ENCODE data around the gene MAPKAPK3. TPM values are rescaled to one million over a fixed set of nuclear protein-coding genes. Genes with fewer than 3 reads are reported as not detected.

The MAPKAPK3 gene
- total and polyA plus RNA-seq, 2 of the 8 experiments (the other 6 are each of a cell fraction or from before 2014, with no cell fraction given) = 65.4 to 99.8 TPM

DNA sequence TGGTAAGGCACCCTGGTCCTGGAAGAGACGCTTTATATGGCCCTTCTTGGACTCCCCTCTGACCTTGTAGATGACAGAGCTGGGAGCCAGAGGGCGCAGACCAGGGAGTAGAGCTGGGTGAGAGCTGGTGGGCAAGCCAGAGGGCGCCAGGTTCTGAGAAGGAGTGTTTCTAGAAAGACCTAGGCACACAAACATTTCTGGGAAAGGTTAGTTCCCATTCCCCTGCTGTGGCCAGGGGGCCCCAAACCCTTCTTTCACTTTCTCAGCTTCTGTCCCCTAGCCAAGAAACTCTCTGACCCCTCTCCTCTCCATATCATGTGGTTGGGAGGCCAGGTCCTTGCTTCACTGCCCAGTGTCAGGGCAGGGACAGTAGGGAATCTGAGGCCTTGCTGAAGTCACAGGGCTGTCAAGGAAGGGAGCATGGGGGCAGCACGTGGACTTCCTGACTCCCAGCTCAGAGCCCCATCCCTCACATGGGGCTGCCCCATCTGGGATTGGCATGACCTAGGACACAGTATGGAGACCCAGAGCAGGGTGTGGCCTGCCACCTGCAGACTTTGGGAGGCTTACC lies 44.1 kb upstream of the MAPKAPK3 start:
- H3K9me3 ChIP-seq (ENCODE audit: insufficient read depth in 2 of 2, low read depth in 1 of 2, low read length in 1 of 2) = no peaks in the 10 kb centered on the region
- no peaks in the 10 kb centered on the region for H3K27me3 ChIP-seq (replicated peaks in 1 of 4; ENCODE audit: control insufficient read depth in 3 of 4, extremely low read depth in 1 of 4, insufficient read depth in 3 of 4, low read length in 3 of 4)
- no peak for FAIRE-seq
- peaks cover 0 to 1% (median under 1%) of the 10 kb centered on the region in 4 experiments; a peak in 3 of 7 replicates for H3K4me1 ChIP-seq (replicated peaks in 1 of 4; ENCODE audit: control insufficient read depth in 3 of 4, insufficient read depth in 4 of 4, low read length in 3 of 4)
- H3K36me3 ChIP-seq (ENCODE audit: control insufficient read depth in 2 of 4, insufficient read depth in 4 of 4, low read length in 3 of 4) = no peaks in the 10 kb centered on the region
- ChIA-PET CTCF (ENCODE audit: partially characterized antibody) (interaction anchor here (0.6 to 46.5 kb wide), 14 partner anchors 8 to 817 kb away, joined by 3 to 863 read pairs (median 4); partner anchors contain the start of genes CISH and MAPKAPK3), POLR2A (ENCODE audit: partially characterized antibody) (interaction anchor here (0.8 to 1.8 kb wide), 4 partner anchors 8 to 79 kb away, joined by 3 to 6 read pairs (median 4); partner anchors contain the start of gene CISH)
- no peaks in the 10 kb centered on the region for H3K79me2 ChIP-seq (ENCODE audit: control insufficient read depth in 1 of 2, insufficient read depth in 2 of 2, low read length in 2 of 2)
- no peak overlapping the region for H2BK20ac ChIP-seq (ENCODE audit: low read length)
- no peak overlapping the region for H3K4me2 ChIP-seq (ENCODE audit: insufficient read depth in 1 of 2, low read depth in 2 of 2, low read length in 2 of 2)
- H4K5ac ChIP-seq (ENCODE audit: insufficient read length, low read depth, low read length) = no peak overlapping the region
- H3K9ac ChIP-seq (replicated peaks in 1 of 4; ENCODE audit: extremely low read depth in 1 of 4, low read depth in 3 of 4, low read length in 3 of 4) = no peak overlapping the region
- no peak overlapping the region for H4K8ac ChIP-seq (ENCODE audit: extremely low read depth, insufficient read depth, low read length)
- H3K23me2 ChIP-seq (ENCODE audit: low read depth, low read length) = peaks cover 7% of the 10 kb centered on the region; the same call in 1 of the 2 replicates
- H2BK15ac ChIP-seq (ENCODE audit: low read length) = no peak overlapping the region
- DNase-seq (ENCODE audit: low read depth in 1 of 2, low spot score in 2 of 2) = no peak
- H4K91ac ChIP-seq (replicated peaks; ENCODE audit: insufficient read length, low read length) = no peak overlapping the region
- H3K18ac ChIP-seq (ENCODE audit: extremely low read depth, low read length) = no peak overlapping the region
- H2AFZ ChIP-seq (ENCODE audit: low read length) = no peak overlapping the region
- H3K56ac ChIP-seq (replicated peaks; ENCODE audit: insufficient read length, low read depth, low read length) = no peak overlapping the region
- H3K4me3 ChIP-seq (ENCODE audit: extremely low read depth in 1 of 4, insufficient read depth in 2 of 4, low read depth in 3 of 4, low read length in 4 of 4) = no peak overlapping the region
- no peak overlapping the region for H2BK120ac ChIP-seq (replicated peaks; ENCODE audit: low read depth, low read length)
- no peak overlapping the region for H3K14ac ChIP-seq (ENCODE audit: insufficient read length)
- H2AK5ac ChIP-seq (ENCODE audit: low read depth, low read length) = no peak overlapping the region
- 82% methylated on average over 4 of the region's 4 CpGs; no CpG with 5 or more reads in 1 of the 2 experiments for WGBS, 2 experiments (ENCODE audit: extremely low coverage in 1 of 2, insufficient coverage in 1 of 2, insufficient read length in 1 of 2, insufficient replicate concordance in 2 of 2, low coverage in 1 of 2, low lambda C conversion rate in 2 of 2, missing lambda C conversion rate in 1 of 2)
- no peak overlapping the region for H2BK12ac ChIP-seq (ENCODE audit: low read depth, low read length)
- no peak overlapping the region for H3K4ac ChIP-seq (replicated peaks; ENCODE audit: insufficient read length, low read depth, low read length)
- H3K23ac ChIP-seq (ENCODE audit: insufficient read length) = no peak overlapping the region
- no peak overlapping the region for H2BK5ac ChIP-seq (ENCODE audit: low read depth, low read length)
- H4K20me1 ChIP-seq (replicated peaks in 1 of 2; ENCODE audit: control insufficient read depth in 1 of 2, insufficient read depth in 2 of 2, low read length in 2 of 2) = no peaks in the 10 kb centered on the region
- H3K27ac ChIP-seq (ENCODE audit: low read depth, low read length) = no peak overlapping the region
- no peaks in the 10 kb centered on the region; the same call in 1 of the 2 replicates for H3K79me1 ChIP-seq (ENCODE audit: low read depth, low read length)
- TF ChIP-seq SP1 (IDR thresholded peaks at IDR 0.05; ENCODE audit: low read depth, low read length) (no peak), ZNF274 (IDR thresholded peaks at IDR 0.05; ENCODE audit: borderline replicate concordance, extremely low read depth, low read length) (no peak), POU5F1 (IDR thresholded peaks at IDR 0.05; ENCODE audit: low read depth, low read length) (no peak), POLR2A (IDR thresholded peaks at IDR 0.05; ENCODE audit: control extremely low read depth in 1 of 2, low read depth in 2 of 2, low read length in 2 of 2) (no peak), SAP30 (IDR thresholded peaks at IDR 0.05; ENCODE audit: insufficient read depth, insufficient replicate concordance, low read length) (no peak), CTBP2 (IDR thresholded peaks at IDR 0.05; ENCODE audit: borderline replicate concordance, insufficient read depth, insufficient read length, low read length) (no peak), NANOG (IDR thresholded peaks at IDR 0.05; ENCODE audit: insufficient read depth, low read depth, low read length, poor library complexity, severe bottlenecking) (no peak), SIRT6 (IDR thresholded peaks at IDR 0.05; ENCODE audit: low read length) (no peak), YY1 (IDR thresholded peaks at IDR 0.05; ENCODE audit: low read depth, low read length) (no peak), KDM4A (IDR thresholded peaks at IDR 0.05; ENCODE audit: low read depth, low read length, severe bottlenecking) (no peak), ASH2L (IDR thresholded peaks at IDR 0.05; ENCODE audit: low read length) (no peak)
- TF ChIP-seq, protein P1, sequence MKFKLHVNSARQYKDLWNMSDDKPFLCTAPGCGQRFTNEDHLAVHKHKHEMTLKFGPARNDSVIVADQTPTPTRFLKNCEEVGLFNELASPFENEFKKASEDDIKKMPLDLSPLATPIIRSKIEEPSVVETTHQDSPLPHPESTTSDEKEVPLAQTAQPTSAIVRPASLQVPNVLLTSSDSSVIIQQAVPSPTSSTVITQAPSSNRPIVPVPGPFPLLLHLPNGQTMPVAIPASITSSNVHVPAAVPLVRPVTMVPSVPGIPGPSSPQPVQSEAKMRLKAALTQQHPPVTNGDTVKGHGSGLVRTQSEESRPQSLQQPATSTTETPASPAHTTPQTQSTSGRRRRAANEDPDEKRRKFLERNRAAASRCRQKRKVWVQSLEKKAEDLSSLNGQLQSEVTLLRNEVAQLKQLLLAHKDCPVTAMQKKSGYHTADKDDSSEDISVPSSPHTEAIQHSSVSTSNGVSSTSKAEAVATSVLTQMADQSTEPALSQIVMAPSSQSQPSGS (IDR thresholded peaks at IDR 0.05; ENCODE audit: low read length) = no peak
